ENCODE data around the gene ADPRH.
A peak's percentile ranks its signal among the peaks of the same experiment; 100 is the strongest.

DNA sequence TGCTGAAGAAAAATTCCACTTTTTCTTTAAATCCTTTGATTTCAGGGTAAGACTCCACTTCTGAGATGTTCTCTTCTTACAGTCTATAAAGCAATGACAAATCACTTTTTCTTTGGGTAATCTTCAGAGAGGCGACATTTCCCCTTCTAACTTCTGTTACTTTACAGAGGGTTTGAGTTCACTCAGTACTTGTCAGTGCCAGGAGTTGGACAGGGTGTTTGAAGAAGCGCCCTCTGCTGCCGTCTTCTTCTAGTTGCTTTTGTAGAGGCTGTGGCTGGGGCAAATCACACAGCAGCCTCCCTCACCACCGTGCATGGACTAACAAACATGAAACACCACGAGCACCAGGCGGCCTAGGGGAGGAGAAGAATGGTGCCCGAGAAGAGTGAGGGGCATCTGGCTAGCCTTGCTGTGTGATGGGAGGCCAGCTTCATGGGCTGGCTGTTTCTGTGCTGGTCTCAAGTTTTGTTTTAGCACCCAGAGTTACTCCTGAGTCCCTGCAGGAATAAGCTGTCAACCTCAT lies 19.8 kb upstream of the ADPRH start, which contains the start of gene CD80:
- TF ChIP-seq, protein P1, sequence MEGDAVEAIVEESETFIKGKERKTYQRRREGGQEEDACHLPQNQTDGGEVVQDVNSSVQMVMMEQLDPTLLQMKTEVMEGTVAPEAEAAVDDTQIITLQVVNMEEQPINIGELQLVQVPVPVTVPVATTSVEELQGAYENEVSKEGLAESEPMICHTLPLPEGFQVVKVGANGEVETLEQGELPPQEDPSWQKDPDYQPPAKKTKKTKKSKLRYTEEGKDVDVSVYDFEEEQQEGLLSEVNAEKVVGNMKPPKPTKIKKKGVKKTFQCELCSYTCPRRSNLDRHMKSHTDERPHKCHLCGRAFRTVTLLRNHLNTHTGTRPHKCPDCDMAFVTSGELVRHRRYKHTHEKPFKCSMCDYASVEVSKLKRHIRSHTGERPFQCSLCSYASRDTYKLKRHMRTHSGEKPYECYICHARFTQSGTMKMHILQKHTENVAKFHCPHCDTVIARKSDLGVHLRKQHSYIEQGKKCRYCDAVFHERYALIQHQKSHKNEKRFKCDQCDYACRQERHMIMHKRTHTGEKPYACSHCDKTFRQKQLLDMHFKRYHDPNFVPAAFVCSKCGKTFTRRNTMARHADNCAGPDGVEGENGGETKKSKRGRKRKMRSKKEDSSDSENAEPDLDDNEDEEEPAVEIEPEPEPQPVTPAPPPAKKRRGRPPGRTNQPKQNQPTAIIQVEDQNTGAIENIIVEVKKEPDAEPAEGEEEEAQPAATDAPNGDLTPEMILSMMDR (IDR thresholded peaks at IDR 0.05): peak in 4 of 5 experiments; percentile 16 to 33 (median 25)
- no peak for TF ChIP-seq POLR2A (IDR thresholded peaks at IDR 0.05)
